DOHH2 (cell line): ENCODE data around the gene KIRREL3.

Experiments used
- H3F3A ChIP-seq: fragments of 200-600 bp; sonication (generic), shearing (Covaris generic); 2 replicates; pipeline ENCODE4 v1.6.0; 2016; ENCODE audit warnings: antibody characterized with exemption, mild to moderate bottlenecking; ENCODE audit not compliant: control insufficient read depth, insufficient read depth
- H3K27ac ChIP-seq: fragments of 200-600 bp; sonication (generic); 2 replicates; pipeline ENCODE4 v1.5.1; 2014; ENCODE audit warnings: low read depth, mild to moderate bottlenecking, low read length, moderate library complexity
- H3K27me3 ChIP-seq: fragments of 200-600 bp; sonication (generic); 2 replicates; pipeline ENCODE4 v1.6.1; 2014; ENCODE audit warnings: mild to moderate bottlenecking, low read length, mixed read lengths; ENCODE audit not compliant: control insufficient read depth
- H3K36me3 ChIP-seq: fragments of 200-600 bp; sonication (generic); 2 replicates; pipeline ENCODE4 v1.6.1; 2014; ENCODE audit warnings: mild to moderate bottlenecking, low read length, moderate library complexity, mixed read lengths; ENCODE audit not compliant: control insufficient read depth
- H3K4me1 ChIP-seq: fragments of 200-600 bp; sonication (generic); 2 replicates; pipeline ENCODE4 v1.6.1; 2014; ENCODE audit warnings: mild to moderate bottlenecking, low read length, mixed read lengths; ENCODE audit not compliant: control insufficient read depth
- H3K4me2 ChIP-seq: fragments of 200-600 bp; sonication (generic); 2 replicates; pipeline ENCODE4 v1.6.0; 2014; ENCODE audit warnings: mild to moderate bottlenecking, low read length, moderate library complexity
- H3K4me3 ChIP-seq: fragments of 200-600 bp; sonication (generic); 2 replicates; pipeline ENCODE4 v1.5.1; 2014; ENCODE audit warnings: mild to moderate bottlenecking, low read length, mixed read lengths
- H3K79me2 ChIP-seq: fragments of 200-600 bp; sonication (generic); 2 replicates; pipeline ENCODE4 v1.6.1; 2014; ENCODE audit warnings: mild to moderate bottlenecking, low read length, mixed read lengths; ENCODE audit not compliant: control insufficient read depth
- H3K9me2 ChIP-seq: fragments of 200-600 bp; sonication (generic); replicated peaks from 2 replicates; pipeline ENCODE4 v1.6.1; 2014; ENCODE audit warnings: mild to moderate bottlenecking, low read length, mixed read lengths; ENCODE audit not compliant: control insufficient read depth
- H3K9me3 ChIP-seq: fragments of 200-600 bp; sonication (generic); 2 replicates; pipeline ENCODE4 v1.6.1; 2014; ENCODE audit warnings: antibody characterized with exemption, low read length, mixed read lengths; ENCODE audit not compliant: control insufficient read depth, insufficient read depth
- H4K20me1 ChIP-seq: fragments of 200-600 bp; sonication (generic); 2 replicates; pipeline ENCODE4 v1.6.0; 2014; ENCODE audit warnings: low read depth, mild to moderate bottlenecking, antibody characterized with exemption, low read length, moderate library complexity; ENCODE audit not compliant: control insufficient read depth, insufficient read depth
- CTCF ChIP-seq: fragments of 200-600 bp; sonication (generic); IDR thresholded peaks from one replicate; pipeline ENCODE4 v1.5.1; 2014; ENCODE audit warnings: antibody characterized with exemption, mild to moderate bottlenecking, low read depth, low read length; ENCODE audit not compliant: poor library complexity, severe bottlenecking
- EZH2phosphoT487 ChIP-seq: fragments of 200-600 bp; sonication (generic); IDR thresholded peaks from 2 replicates; pipeline ENCODE4 v1.6.1; 2017; ENCODE audit warnings: borderline replicate concordance, mild to moderate bottlenecking, antibody characterized with exemption, low read length, moderate library complexity, mixed read lengths

The KIRREL3 gene

DNA sequence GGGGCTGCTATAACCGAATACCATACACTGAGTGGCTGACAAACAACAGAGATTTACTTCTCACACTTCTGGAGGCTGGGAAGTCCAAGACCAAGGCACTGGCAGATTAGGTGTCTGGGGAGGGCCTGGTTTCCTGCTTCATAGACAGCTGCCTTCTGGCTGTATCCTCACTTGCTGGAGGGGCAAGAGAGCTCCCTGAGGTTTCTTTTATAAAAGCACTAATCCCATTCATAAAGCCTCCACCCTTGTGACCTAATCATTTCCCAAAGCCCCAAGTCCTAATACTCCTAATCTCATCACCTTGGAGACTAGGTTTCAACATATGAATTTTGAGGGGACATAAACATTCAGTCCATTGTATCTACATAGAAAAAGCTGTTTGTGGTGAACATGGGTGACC lies 131.8 kb downstream of the KIRREL3 start:
- H3K9me2 ChIP-seq = no peaks in the 10 kb centered on the region
- H3K4me2 ChIP-seq = no peak overlapping the region
- TF ChIP-seq EZH2phosphoT487 (no peak), CTCF (no peak)
- H3K4me3 ChIP-seq = no peak overlapping the region
- H3F3A ChIP-seq = no peaks in the 10 kb centered on the region
- H3K27me3 ChIP-seq = no peaks in the 10 kb centered on the region
- H3K79me2 ChIP-seq = no peaks in the 10 kb centered on the region
- no peaks in the 10 kb centered on the region for H3K4me1 ChIP-seq
- H3K9me3 ChIP-seq = no peaks in the 10 kb centered on the region
- H3K27ac ChIP-seq = no peak overlapping the region
- no peaks in the 10 kb centered on the region for H4K20me1 ChIP-seq
- H3K36me3 ChIP-seq = no peaks in the 10 kb centered on the region

- H3K9me3 ChIP-seq = no peaks in the 10 kb centered on the region
- no peak for TF ChIP-seq CTCF
- TF ChIP-seq EZH2phosphoT487 = no peak
- H3K27ac ChIP-seq = no peak overlapping the region
- no peaks in the 10 kb centered on the region for H3K4me1 ChIP-seq
- no peak overlapping the region for H3K4me2 ChIP-seq
- no peaks in the 10 kb centered on the region for H3K36me3 ChIP-seq
- H3K9me2 ChIP-seq = no peaks in the 10 kb centered on the region
- H3K79me2 ChIP-seq = no peaks in the 10 kb centered on the region
- no peak overlapping the region for H3K4me3 ChIP-seq
- no peaks in the 10 kb centered on the region for H3F3A ChIP-seq
- H4K20me1 ChIP-seq = no peaks in the 10 kb centered on the region
- no peaks in the 10 kb centered on the region for H3K27me3 ChIP-seq
These were observed 135.6 kb downstream of the KIRREL3 start for GRCh38 chr11:126864934-126865333.

DNA sequence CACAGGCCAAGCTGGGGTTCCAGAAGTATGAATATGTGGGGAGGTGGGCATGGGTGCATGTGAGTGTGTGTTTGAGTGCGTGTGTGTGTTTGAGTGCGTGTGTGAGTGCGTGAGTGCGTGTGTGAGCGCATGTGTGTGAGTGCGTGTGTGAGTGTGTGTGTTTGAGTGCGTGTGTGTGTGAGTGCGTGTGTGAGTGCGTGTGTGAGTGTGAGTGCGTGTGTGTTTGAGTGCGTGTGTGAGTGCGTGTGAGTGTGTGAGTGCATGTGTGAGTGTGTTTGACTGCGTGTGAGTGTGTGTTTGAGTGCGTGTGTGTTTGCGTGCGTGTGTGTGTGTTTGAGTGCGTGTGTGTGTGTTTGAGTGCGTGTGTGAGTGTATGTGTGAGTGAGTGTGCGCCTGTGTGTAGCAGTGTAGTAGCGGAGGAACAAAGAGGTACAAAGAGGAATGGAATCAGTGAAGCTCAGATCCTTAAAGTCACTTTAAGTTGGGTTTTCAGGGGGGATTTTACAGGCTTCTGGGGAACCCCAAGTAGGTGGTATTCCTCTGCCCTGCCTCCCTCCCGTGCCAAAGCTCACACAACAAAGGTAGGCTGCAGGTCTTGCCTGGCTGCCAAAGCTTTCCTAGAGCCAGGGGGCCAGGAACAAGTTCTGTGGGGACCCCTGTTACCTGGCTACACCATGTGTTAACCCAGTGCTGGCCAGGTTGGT lies 137.1 kb downstream of the KIRREL3 start:
- Histone ChIP-seq H3K27ac (no peak overlapping the region), H3K79me2 (no peaks in the 10 kb centered on the region), H3K27me3 (no peaks in the 10 kb centered on the region), H3F3A (no peaks in the 10 kb centered on the region), H3K9me2 (no peaks in the 10 kb centered on the region), H3K9me3 (no peaks in the 10 kb centered on the region), H4K20me1 (no peaks in the 10 kb centered on the region), H3K4me3 (no peak overlapping the region), H3K36me3 (no peaks in the 10 kb centered on the region), H3K4me2 (no peak overlapping the region), H3K4me1 (no peaks in the 10 kb centered on the region)
- TF ChIP-seq EZH2phosphoT487 (no peak), CTCF (no peak)
